Measurements from ENCODE around the gene NMNAT2.

Gene NMNAT2

GRCh38 chr1:183282101-183282855 lies 135.9 kb downstream of the NMNAT2 start:
- Histone ChIP-seq H3K27me3 (no peaks in the 10 kb centered on the region), H3K27ac (peak overlapping the region; percentile 68 to 85), H3K4me1 (peaks cover 0 to 55% (median 39%) of the 10 kb centered on the region in 4 donors), H3K9me3 (no peaks in the 10 kb centered on the region), H3K4me3 (peak overlapping the region in 1 of 2 donors; percentile 21), H3K36me3 (no peaks in the 10 kb centered on the region)
- intact Hi-C loops (cut with DNase I; ENCODE audit: low total_unique reads), result loop anchor here (2.0 to 10.0 kb wide), 2 partner anchors 37 to 317 kb away; no protein-coding TSS in a partner anchor
- TF ChIP-seq CTCF (IDR thresholded peaks at IDR 0.05), result no peak
- DNase-seq, result no peak

GRCh38 chr1:183281553-183282091 lies 136.6 kb downstream of the NMNAT2 start:
- no peaks in the 10 kb centered on the region for H3K36me3 ChIP-seq
- intact Hi-C loops (cut with DNase I; ENCODE audit: low total_unique reads), result loop anchor here (2.0 to 10.0 kb wide), 2 partner anchors 37 to 317 kb away; no protein-coding TSS in a partner anchor
- DNase-seq, result peak; percentile 95 to 97
- peak overlapping the region in 1 of 2 donors; percentile 21 for H3K4me3 ChIP-seq
- H3K9me3 ChIP-seq, result no peaks in the 10 kb centered on the region
- peak overlapping the region; percentile 68 to 85 for H3K27ac ChIP-seq
- TF ChIP-seq CTCF (IDR thresholded peaks at IDR 0.05), result peak; percentile 86 to 98
- H3K27me3 ChIP-seq, result no peaks in the 10 kb centered on the region
- peaks cover 0 to 49% (median 32%) of the 10 kb centered on the region in 4 donors for H3K4me1 ChIP-seq

- no peaks in the 10 kb centered on the region for H3K36me3 ChIP-seq
- H3K4me1 ChIP-seq, result peaks cover 0 to 45% (median 31%) of the 10 kb centered on the region in 4 donors
- H3K27ac ChIP-seq, result peak overlapping the region; percentile 68 to 85
- no peak for TF ChIP-seq CTCF (IDR thresholded peaks at IDR 0.05)
- H3K4me3 ChIP-seq, result no peak overlapping the region
- H3K9me3 ChIP-seq, result no peaks in the 10 kb centered on the region
- intact Hi-C loops (cut with DNase I; ENCODE audit: low total_unique reads), result loop anchor here (10.0 kb wide), 1 partner anchor 316 kb away; no protein-coding TSS in a partner anchor
- peak; percentile 88 to 92 for DNase-seq
- H3K27me3 ChIP-seq, result no peaks in the 10 kb centered on the region
Measured at GRCh38 chr1:183281039-183281438, 137.1 kb downstream of the NMNAT2 start.

GRCh38 chr1:183279835-183280234 lies 138.3 kb downstream of the NMNAT2 start:
- Histone ChIP-seq H3K4me3 (no peak overlapping the region), H3K36me3 (no peaks in the 10 kb centered on the region), H3K4me1 (peaks cover 0 to 41% (median 31%) of the 10 kb centered on the region in 4 donors), H3K27me3 (no peaks in the 10 kb centered on the region), H3K9me3 (no peaks in the 10 kb centered on the region), H3K27ac (peak overlapping the region in 1 of 2 donors; percentile 19)
- peak in 1 of 2 donors; percentile 32 for DNase-seq
- no peak for TF ChIP-seq CTCF (IDR thresholded peaks at IDR 0.05)
- intact Hi-C loops (cut with DNase I; ENCODE audit: low total_unique reads), result loop anchor here (10.0 kb wide), 1 partner anchor 315 kb away; no protein-coding TSS in a partner anchor

- DNase-seq, result no peak
- TF ChIP-seq CTCF (IDR thresholded peaks at IDR 0.05), result no peak
Measured at GRCh38 chr1:183278739-183279591, 139.2 kb downstream of the NMNAT2 start.

More at GRCh38 chr1:183278739-183279591, 139.2 kb downstream of the NMNAT2 start:
- intact Hi-C loops (cut with DNase I; ENCODE audit: low total_unique reads), result no loop called here
- H3K27ac ChIP-seq, result peak overlapping the region; percentile 19 to 42
- H3K27me3 ChIP-seq, result no peaks in the 10 kb centered on the region
- H3K9me3 ChIP-seq, result no peaks in the 10 kb centered on the region
- H3K4me3 ChIP-seq, result no peak overlapping the region
- H3K36me3 ChIP-seq, result no peaks in the 10 kb centered on the region
- H3K4me1 ChIP-seq, result peaks cover 0 to 41% (median 31%) of the 10 kb centered on the region in 4 donors

Measured in tibial artery (tissue), 4 donors.